ENCODE results near the gene NYNRIN. TPM values are rescaled to one million over a fixed set of nuclear protein-coding genes. Genes with fewer than 3 reads are reported as not detected.

The NYNRIN gene
- total RNA-seq, 1 experiment from 2014 or later, result 0.27 TPM

DNA sequence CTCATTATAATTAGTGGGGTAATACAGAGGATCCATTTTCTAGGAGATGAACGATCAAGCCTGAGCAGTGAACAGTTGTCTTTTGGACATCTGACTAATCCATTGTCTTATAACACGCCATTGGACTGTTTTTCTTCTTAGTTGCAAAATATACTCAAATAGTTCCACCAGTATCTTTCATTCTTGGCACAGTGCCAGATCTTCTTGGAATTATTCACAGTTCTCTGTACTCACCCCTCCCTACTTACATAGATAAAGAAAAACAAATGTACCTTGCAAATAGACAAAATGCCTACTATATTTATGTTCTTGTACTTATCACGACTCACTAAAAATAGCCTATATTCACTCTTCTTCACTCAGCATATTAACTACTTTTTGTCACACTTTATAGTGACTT lies 26.9 kb downstream of the NYNRIN start:
- H3K27ac ChIP-seq (ENCODE audit: low read depth, low read length), result no peak overlapping the region
- ChIA-PET RAD21 (ENCODE audit: low non-redundant PET in 1 of 2, low total read pairs in 2 of 2, uncharacterized antibody in 2 of 2, unreplicated experiment in 2 of 2) (no interaction called here), CTCF (interaction anchor here (1.0 kb wide), 1 partner anchor 60 kb away, joined by 5 read pairs; no protein-coding TSS in a partner anchor), POLR2A (interaction anchor here (0.6 kb wide), 1 partner anchor 99 kb away, joined by 5 read pairs; no protein-coding TSS in a partner anchor)
- intact Hi-C loops (cut with micrococcal nuclease), result no loop called here
- DNase-seq (ENCODE audit: low read depth, low spot score), result no peak
- TF ChIP-seq YY1 (IDR thresholded peaks at IDR 0.05; ENCODE audit: extremely low read depth, insufficient replicate concordance, low read depth, low read length) (no peak), SIN3A (IDR thresholded peaks at IDR 0.05; ENCODE audit: low read depth) (no peak), CBX3 (IDR thresholded peaks at IDR 0.05; ENCODE audit: low read depth) (no peak), RAD21 (IDR thresholded peaks at IDR 0.05; ENCODE audit: low read depth) (no peak), CEBPB (IDR thresholded peaks at IDR 0.05; ENCODE audit: low read depth) (no peak), POLR2A (IDR thresholded peaks at IDR 0.05; ENCODE audit: borderline replicate concordance, extremely low read depth, insufficient read depth, insufficient read length) (no peak)
- TF ChIP-seq, protein P1, sequence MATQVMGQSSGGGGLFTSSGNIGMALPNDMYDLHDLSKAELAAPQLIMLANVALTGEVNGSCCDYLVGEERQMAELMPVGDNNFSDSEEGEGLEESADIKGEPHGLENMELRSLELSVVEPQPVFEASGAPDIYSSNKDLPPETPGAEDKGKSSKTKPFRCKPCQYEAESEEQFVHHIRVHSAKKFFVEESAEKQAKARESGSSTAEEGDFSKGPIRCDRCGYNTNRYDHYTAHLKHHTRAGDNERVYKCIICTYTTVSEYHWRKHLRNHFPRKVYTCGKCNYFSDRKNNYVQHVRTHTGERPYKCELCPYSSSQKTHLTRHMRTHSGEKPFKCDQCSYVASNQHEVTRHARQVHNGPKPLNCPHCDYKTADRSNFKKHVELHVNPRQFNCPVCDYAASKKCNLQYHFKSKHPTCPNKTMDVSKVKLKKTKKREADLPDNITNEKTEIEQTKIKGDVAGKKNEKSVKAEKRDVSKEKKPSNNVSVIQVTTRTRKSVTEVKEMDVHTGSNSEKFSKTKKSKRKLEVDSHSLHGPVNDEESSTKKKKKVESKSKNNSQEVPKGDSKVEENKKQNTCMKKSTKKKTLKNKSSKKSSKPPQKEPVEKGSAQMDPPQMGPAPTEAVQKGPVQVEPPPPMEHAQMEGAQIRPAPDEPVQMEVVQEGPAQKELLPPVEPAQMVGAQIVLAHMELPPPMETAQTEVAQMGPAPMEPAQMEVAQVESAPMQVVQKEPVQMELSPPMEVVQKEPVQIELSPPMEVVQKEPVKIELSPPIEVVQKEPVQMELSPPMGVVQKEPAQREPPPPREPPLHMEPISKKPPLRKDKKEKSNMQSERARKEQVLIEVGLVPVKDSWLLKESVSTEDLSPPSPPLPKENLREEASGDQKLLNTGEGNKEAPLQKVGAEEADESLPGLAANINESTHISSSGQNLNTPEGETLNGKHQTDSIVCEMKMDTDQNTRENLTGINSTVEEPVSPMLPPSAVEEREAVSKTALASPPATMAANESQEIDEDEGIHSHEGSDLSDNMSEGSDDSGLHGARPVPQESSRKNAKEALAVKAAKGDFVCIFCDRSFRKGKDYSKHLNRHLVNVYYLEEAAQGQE (IDR thresholded peaks at IDR 0.05; ENCODE audit: low read depth), result no peak
- H3K4me2 ChIP-seq (ENCODE audit: low read length), result no peak overlapping the region
- H3K9me3 ChIP-seq (ENCODE audit: control insufficient read depth in 1 of 2, insufficient read depth in 1 of 2, low read depth in 1 of 2, low read length in 2 of 2), result no peaks in the 10 kb centered on the region
- H4K20me1 ChIP-seq (ENCODE audit: insufficient read depth), result no peaks in the 10 kb centered on the region
- H3K4me1 ChIP-seq (ENCODE audit: control insufficient read depth in 1 of 2, insufficient read depth in 2 of 2, low read length in 2 of 2), result peaks cover 6 to 22% of the 10 kb centered on the region in 2 experiments
- no peaks in the 10 kb centered on the region for H3K9me2 ChIP-seq (ENCODE audit: insufficient read depth)
- BruUV-seq (replicated peaks), result no TSS peak
- peaks cover 7% of the 10 kb centered on the region for H3K79me2 ChIP-seq (ENCODE audit: insufficient read depth, low read length)
- no peak overlapping the region for H3K9ac ChIP-seq (ENCODE audit: low read length)
- H3K36me3 ChIP-seq (ENCODE audit: control insufficient read depth in 1 of 2, insufficient read depth in 2 of 2, low read length in 2 of 2), result no peaks in the 10 kb centered on the region
- ATAC-seq, result no peak
- H2AFZ ChIP-seq (ENCODE audit: low read depth, low read length, poor library complexity, severe bottlenecking), result no peak overlapping the region
- H3K4me3 ChIP-seq (replicated peaks in 1 of 2; ENCODE audit: low read depth in 1 of 2, low read length in 2 of 2), result no peak overlapping the region
- no peaks in the 10 kb centered on the region for H3K27me3 ChIP-seq (ENCODE audit: insufficient read depth, low read length)

Measured in HCT116 (cell line).